Measurements from ENCODE around the gene NFATC2. TPM values are rescaled to one million over a fixed set of nuclear protein-coding genes. Genes with fewer than 3 reads are reported as not detected.

NFATC2 gene
- total RNA-seq, 1 donor from 2014 or later = 1.9 TPM

DNA sequence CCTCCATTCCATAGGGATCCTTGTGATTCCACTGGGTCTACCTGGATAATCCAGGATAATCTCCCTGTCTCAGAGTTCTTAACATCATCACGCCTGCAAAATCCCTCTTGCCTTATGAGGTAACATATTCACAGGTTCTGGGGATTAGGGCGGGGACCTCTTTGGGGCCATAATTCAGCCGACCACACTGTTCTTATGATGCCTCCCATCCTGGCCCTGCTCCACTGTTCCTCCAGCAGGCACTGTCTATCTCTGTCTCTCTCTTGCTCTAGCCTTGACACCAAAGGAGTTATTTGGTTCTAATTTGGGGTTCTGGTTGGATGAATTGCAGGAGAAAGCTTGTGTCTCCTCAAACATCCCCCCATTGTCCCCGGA is 168.1 kb downstream of the NFATC2 start:
- no peak for TF ChIP-seq CTCF (conservative IDR thresholded peaks at IDR 0.05; ENCODE audit: low read depth, low read length)
- H3K4me3 ChIP-seq (ENCODE audit: low read depth, low read length) = no peak overlapping the region
- DNase-seq (ENCODE audit: low read depth) = no peak

GRCh38 chr20:51373713-51374455 is 168.6 kb downstream of the NFATC2 start:
- H3K4me3 ChIP-seq (ENCODE audit: low read depth, low read length) = no peak overlapping the region
- no peak for TF ChIP-seq CTCF (conservative IDR thresholded peaks at IDR 0.05; ENCODE audit: low read depth, low read length)
- DNase-seq (ENCODE audit: low read depth) = no peak

DNA sequence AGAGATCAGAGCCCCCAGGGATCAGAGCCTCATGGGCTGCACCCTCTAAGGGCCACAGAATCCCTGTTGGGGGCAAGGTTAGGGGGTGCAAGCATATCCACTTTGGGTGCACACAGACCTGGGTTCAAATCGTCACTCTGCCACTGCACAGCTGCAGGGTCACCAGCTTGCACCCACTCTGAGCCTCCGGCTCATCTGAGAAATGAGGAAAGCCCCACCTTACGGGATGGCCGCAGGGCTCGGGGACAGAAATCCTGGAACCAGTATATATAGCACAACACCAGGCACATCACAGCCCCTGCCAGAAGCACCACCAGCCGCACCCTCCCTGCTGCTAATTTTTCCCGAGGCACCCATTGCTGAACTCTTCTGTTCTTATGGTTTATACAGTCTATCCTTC is 169.6 kb downstream of the NFATC2 start:
- no peak for TF ChIP-seq CTCF (conservative IDR thresholded peaks at IDR 0.05; ENCODE audit: low read depth, low read length)
- H3K4me3 ChIP-seq (ENCODE audit: low read depth, low read length) = no peak overlapping the region
- no peak for DNase-seq (ENCODE audit: low read depth)

GRCh38 chr20:51372176-51372803 is 170.2 kb downstream of the NFATC2 start:
- DNase-seq (ENCODE audit: low read depth) = no peak
- TF ChIP-seq CTCF (conservative IDR thresholded peaks at IDR 0.05; ENCODE audit: low read depth, low read length) = peak; percentile 91
- H3K4me3 ChIP-seq (ENCODE audit: low read depth, low read length) = no peak overlapping the region

DNA sequence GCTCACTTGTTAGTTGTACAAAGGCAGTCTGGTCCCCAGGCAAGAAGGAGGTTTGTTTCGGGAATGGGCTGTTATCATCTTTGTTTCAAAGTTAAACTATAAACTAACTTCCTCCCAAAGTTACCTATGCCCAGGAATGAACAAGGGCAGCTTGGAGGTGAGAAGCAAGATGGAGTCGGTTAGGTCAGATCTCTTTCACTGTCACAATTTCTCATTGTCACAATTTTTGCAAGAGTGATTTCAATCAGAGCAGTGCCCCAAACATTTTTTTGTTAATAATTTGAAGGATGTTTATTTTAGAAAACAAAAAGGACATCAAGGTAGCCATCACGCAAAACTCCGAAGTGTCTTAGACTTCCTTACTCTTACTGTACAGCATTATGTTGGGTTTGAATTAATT is 170.8 kb downstream of the NFATC2 start:
- no peak for TF ChIP-seq CTCF (conservative IDR thresholded peaks at IDR 0.05; ENCODE audit: low read depth, low read length)

DNA sequence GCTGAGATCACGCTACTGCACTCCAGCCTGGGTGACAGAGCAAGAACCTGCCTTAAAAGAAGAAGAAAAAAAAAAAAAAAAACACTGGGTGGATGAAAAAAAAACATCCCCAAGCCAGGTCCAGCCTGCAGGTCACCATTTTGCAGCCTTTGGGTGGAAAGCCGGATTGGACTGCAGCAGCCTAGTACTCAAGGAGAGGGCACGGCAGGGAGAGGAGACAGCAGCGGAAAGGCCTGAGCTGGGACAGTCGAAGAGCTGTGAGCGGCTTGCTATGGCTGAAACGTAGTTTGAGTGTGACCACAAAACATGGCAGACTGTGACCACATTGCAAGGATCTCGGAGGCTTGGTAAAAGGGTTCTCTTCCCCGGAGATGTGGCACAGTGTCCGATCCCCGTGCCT is 173.0 kb downstream of the NFATC2 start:
- DNase-seq (ENCODE audit: low read depth) = no peak
- TF ChIP-seq CTCF (conservative IDR thresholded peaks at IDR 0.05; ENCODE audit: low read depth, low read length) = no peak
- no peak overlapping the region for H3K4me3 ChIP-seq (ENCODE audit: low read depth, low read length)

More for the DNA sequence above, 170.8 kb downstream of the NFATC2 start:
- no peak for DNase-seq (ENCODE audit: low read depth)
- no peak overlapping the region for H3K4me3 ChIP-seq (ENCODE audit: low read depth, low read length)

Data from epithelial cell of proximal tubule (primary cell).